Measurements from ENCODE around the gene FAM83B. TPM values are rescaled to one million over a fixed set of nuclear protein-coding genes. Genes with fewer than 3 reads are reported as not detected.

Gene FAM83B
- total RNA-seq, 1 donor from 2014 or later = not detected

DNA sequence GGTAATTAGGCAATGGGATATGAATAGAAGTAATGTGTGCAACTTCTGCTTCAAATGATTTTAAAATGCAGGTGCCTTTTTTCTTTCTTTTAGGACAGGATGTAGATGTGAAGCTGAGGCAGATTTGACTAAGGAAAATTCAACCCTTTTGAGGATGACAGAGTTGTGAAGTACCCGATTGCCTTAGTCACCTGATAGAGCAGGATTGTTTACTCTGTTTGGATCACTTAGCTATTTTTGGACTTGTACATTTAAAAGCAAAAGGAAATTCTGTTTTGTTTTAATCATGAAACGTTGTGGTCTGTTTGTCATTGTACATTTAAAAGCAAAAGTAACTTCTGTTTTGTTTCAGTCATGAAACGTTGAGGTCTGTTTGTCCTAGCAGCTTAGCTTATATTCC lies 143.4 kb downstream of the FAM83B start:
- Mint-ChIP-seq H3K27ac (ENCODE audit: unreplicated experiment) (no peak overlapping the region), H3K9me3 (ENCODE audit: unreplicated experiment) (no peaks in the 10 kb centered on the region), H3K27me3 (ENCODE audit: unreplicated experiment) (no peaks in the 10 kb centered on the region), H3K36me3 (ENCODE audit: unreplicated experiment) (peaks cover 1% of the 10 kb centered on the region), H3K4me1 (ENCODE audit: low read depth, unreplicated experiment) (no peaks in the 10 kb centered on the region), H3K4me3 (ENCODE audit: unreplicated experiment) (no peak overlapping the region)
- DNase-seq = no peak
- TF ChIP-seq, protein P1, sequence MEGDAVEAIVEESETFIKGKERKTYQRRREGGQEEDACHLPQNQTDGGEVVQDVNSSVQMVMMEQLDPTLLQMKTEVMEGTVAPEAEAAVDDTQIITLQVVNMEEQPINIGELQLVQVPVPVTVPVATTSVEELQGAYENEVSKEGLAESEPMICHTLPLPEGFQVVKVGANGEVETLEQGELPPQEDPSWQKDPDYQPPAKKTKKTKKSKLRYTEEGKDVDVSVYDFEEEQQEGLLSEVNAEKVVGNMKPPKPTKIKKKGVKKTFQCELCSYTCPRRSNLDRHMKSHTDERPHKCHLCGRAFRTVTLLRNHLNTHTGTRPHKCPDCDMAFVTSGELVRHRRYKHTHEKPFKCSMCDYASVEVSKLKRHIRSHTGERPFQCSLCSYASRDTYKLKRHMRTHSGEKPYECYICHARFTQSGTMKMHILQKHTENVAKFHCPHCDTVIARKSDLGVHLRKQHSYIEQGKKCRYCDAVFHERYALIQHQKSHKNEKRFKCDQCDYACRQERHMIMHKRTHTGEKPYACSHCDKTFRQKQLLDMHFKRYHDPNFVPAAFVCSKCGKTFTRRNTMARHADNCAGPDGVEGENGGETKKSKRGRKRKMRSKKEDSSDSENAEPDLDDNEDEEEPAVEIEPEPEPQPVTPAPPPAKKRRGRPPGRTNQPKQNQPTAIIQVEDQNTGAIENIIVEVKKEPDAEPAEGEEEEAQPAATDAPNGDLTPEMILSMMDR (IDR thresholded peaks at IDR 0.05; ENCODE audit: partially characterized antibody, unreplicated experiment) = no peak
